Stimulated activated CD4-positive, alpha-beta T cell treated with anti-CD3 and anti-CD28 coated beads, Interleukin-15, amount 100 ng/mL, for 24 hours (primary cell): ENCODE data around the gene SGMS1.
"Not testable (repeated sequence)": the region's sequence is repeated elsewhere in the genome, so short reads cannot be mapped to it uniquely, and the experiment has no call there.

Experiments
- DNase-seq: peaks from one replicate; pipeline ENCODE4 v3.0.0-alpha.2; 2020

Gene SGMS1

GRCh38 chr10:50445777-50446176 lies 178.0 kb downstream of the SGMS1 start:
- not testable (repeated sequence) for DNase-seq

- DNase-seq, result no peak
Observed at GRCh38 chr10:50440489-50440888, 183.3 kb downstream of the SGMS1 start.

- DNase-seq, result no peak
Observed at GRCh38 chr10:50439806-50440205, 183.9 kb downstream of the SGMS1 start.

GRCh38 chr10:50439187-50439586 lies 184.6 kb downstream of the SGMS1 start:
- no peak for DNase-seq

- no peak for DNase-seq
Observed at GRCh38 chr10:50438049-50438936, 185.5 kb downstream of the SGMS1 start.

GRCh38 chr10:50437248-50437647 lies 186.5 kb downstream of the SGMS1 start:
- DNase-seq, result no peak

GRCh38 chr10:50436805-50437204 lies 187.0 kb downstream of the SGMS1 start:
- no peak for DNase-seq

GRCh38 chr10:50432211-50433009 lies 191.3 kb downstream of the SGMS1 start:
- DNase-seq, result no peak

GRCh38 chr10:50431791-50432190 lies 192.0 kb downstream of the SGMS1 start:
- peak; percentile 39 for DNase-seq

- no peak for DNase-seq
Observed at GRCh38 chr10:50431133-50431532, 192.6 kb downstream of the SGMS1 start.

GRCh38 chr10:50426485-50426884 lies 197.3 kb downstream of the SGMS1 start:
- DNase-seq, result no peak

GRCh38 chr10:50425215-50425614 lies 198.5 kb downstream of the SGMS1 start:
- DNase-seq, result not testable (repeated sequence)

GRCh38 chr10:50423448-50423847 lies 200.3 kb downstream of the SGMS1 start:
- DNase-seq, result no peak

GRCh38 chr10:50422259-50422658 lies 201.5 kb downstream of the SGMS1 start:
- DNase-seq, result no peak

- peak; percentile 36 for DNase-seq
Observed at GRCh38 chr10:50421026-50421719, 202.6 kb downstream of the SGMS1 start.

GRCh38 chr10:50420196-50420595 lies 203.6 kb downstream of the SGMS1 start:
- DNase-seq, result no peak

GRCh38 chr10:50419756-50420155 lies 204.0 kb downstream of the SGMS1 start:
- no peak for DNase-seq

- DNase-seq, result no peak
Observed at GRCh38 chr10:50419091-50419490, 204.7 kb downstream of the SGMS1 start.

- peak; percentile 68 for DNase-seq
Observed at GRCh38 chr10:50417886-50418830, 205.6 kb downstream of the SGMS1 start.

- no peak for DNase-seq
Observed at GRCh38 chr10:50417486-50417885, 206.3 kb downstream of the SGMS1 start.

GRCh38 chr10:50416881-50417280 lies 206.9 kb downstream of the SGMS1 start:
- DNase-seq, result no peak

GRCh38 chr10:50416181-50416824 lies 207.5 kb downstream of the SGMS1 start:
- DNase-seq, result no peak
